Measurements from ENCODE around the gene UNC5A. TPM values are rescaled to one million over a fixed set of nuclear protein-coding genes. Genes with fewer than 3 reads are reported as not detected.

UNC5A gene
- polyA plus RNA-seq, 1 donor from 2014 or later, result not detected

- Mint-ChIP-seq H3K27me3 (peaks cover 59% of the 10 kb centered on the region), H3K36me3 (no peaks in the 10 kb centered on the region), H3K27ac (peak overlapping the region in 1 of 3 donors; percentile 9), H3K4me3 (peak overlapping the region; percentile 13 to 90 (median 76)), H3K4me1 (peaks cover 2 to 5% (median 4%) of the 10 kb centered on the region in 3 donors), H3K9me3 (peaks cover 0 to 2% (median 0%) of the 10 kb centered on the region in 3 donors)
Observed at GRCh38 chr5:176817841-176818377, 7.5 kb downstream of the UNC5A start.

GRCh38 chr5:176818391-176819098 lies 8.2 kb downstream of the UNC5A start:
- H3K36me3 Mint-ChIP-seq, result no peaks in the 10 kb centered on the region
- H3K9me3 Mint-ChIP-seq, result peaks cover 0 to 2% (median 0%) of the 10 kb centered on the region in 3 donors
- H3K4me1 Mint-ChIP-seq, result peaks cover 2 to 5% (median 4%) of the 10 kb centered on the region in 3 donors
- H3K4me3 Mint-ChIP-seq, result peak overlapping the region; percentile 13 to 90 (median 76)
- peak overlapping the region in 1 of 3 donors; percentile 9 for H3K27ac Mint-ChIP-seq
- peaks cover 56% of the 10 kb centered on the region for H3K27me3 Mint-ChIP-seq

GRCh38 chr5:176819476-176819875 lies 9.1 kb downstream of the UNC5A start:
- Mint-ChIP-seq H3K9me3 (peaks cover 0 to 2% (median 0%) of the 10 kb centered on the region in 3 donors), H3K27ac (no peak overlapping the region), H3K4me1 (peaks cover 2 to 5% (median 4%) of the 10 kb centered on the region in 3 donors), H3K27me3 (peaks cover 56% of the 10 kb centered on the region), H3K4me3 (no peak overlapping the region), H3K36me3 (no peaks in the 10 kb centered on the region)

- Mint-ChIP-seq H3K27ac (peak overlapping the region in 1 of 3 donors; percentile 36), H3K9me3 (peaks cover 0 to 2% (median 0%) of the 10 kb centered on the region in 3 donors), H3K27me3 (peaks cover 49% of the 10 kb centered on the region), H3K4me3 (no peak overlapping the region), H3K4me1 (peaks cover 2 to 5% (median 4%) of the 10 kb centered on the region in 3 donors), H3K36me3 (no peaks in the 10 kb centered on the region)
Observed at GRCh38 chr5:176820937-176821336, 10.6 kb downstream of the UNC5A start.

- Mint-ChIP-seq H3K27ac (no peak overlapping the region), H3K36me3 (no peaks in the 10 kb centered on the region), H3K4me3 (no peak overlapping the region), H3K9me3 (peaks cover 0 to 2% (median 0%) of the 10 kb centered on the region in 3 donors), H3K4me1 (peaks cover 2 to 5% (median 4%) of the 10 kb centered on the region in 3 donors), H3K27me3 (peaks cover 46% of the 10 kb centered on the region)
Observed at GRCh38 chr5:176821441-176821840, 11.1 kb downstream of the UNC5A start.

GRCh38 chr5:176822041-176822792 lies 11.9 kb downstream of the UNC5A start:
- no peak overlapping the region for H3K27ac Mint-ChIP-seq
- no peaks in the 10 kb centered on the region for H3K36me3 Mint-ChIP-seq
- peaks cover 0 to 2% (median 0%) of the 10 kb centered on the region in 3 donors for H3K9me3 Mint-ChIP-seq
- H3K4me3 Mint-ChIP-seq, result peak overlapping the region in 1 of 4 donors; percentile 87
- H3K27me3 Mint-ChIP-seq, result peaks cover 40% of the 10 kb centered on the region
- peaks cover 2 to 5% (median 4%) of the 10 kb centered on the region in 3 donors for H3K4me1 Mint-ChIP-seq

- Mint-ChIP-seq H3K36me3 (peaks cover 2% of the 10 kb centered on the region), H3K4me3 (peak overlapping the region in 1 of 4 donors; percentile 87), H3K4me1 (peaks cover 2 to 5% (median 4%) of the 10 kb centered on the region in 3 donors), H3K9me3 (peaks cover 0 to 2% (median 0%) of the 10 kb centered on the region in 3 donors), H3K27ac (no peak overlapping the region), H3K27me3 (peaks cover 40% of the 10 kb centered on the region)
Observed at GRCh38 chr5:176822793-176823481, 12.6 kb downstream of the UNC5A start.

GRCh38 chr5:176823869-176824412 lies 13.6 kb downstream of the UNC5A start:
- H3K27ac Mint-ChIP-seq, result no peak overlapping the region
- no peak overlapping the region for H3K4me3 Mint-ChIP-seq
- H3K27me3 Mint-ChIP-seq, result peaks cover 35% of the 10 kb centered on the region
- H3K36me3 Mint-ChIP-seq, result peaks cover 2% of the 10 kb centered on the region
- no peaks in the 10 kb centered on the region for H3K4me1 Mint-ChIP-seq
- peaks cover 0 to 2% (median 0%) of the 10 kb centered on the region in 3 donors for H3K9me3 Mint-ChIP-seq

- peaks cover 28% of the 10 kb centered on the region for H3K27me3 Mint-ChIP-seq
Observed at GRCh38 chr5:176824604-176825003, 14.2 kb downstream of the UNC5A start.

GRCh38 chr5:176825234-176825633 lies 14.9 kb downstream of the UNC5A start:
- Mint-ChIP-seq H3K4me1 (no peaks in the 10 kb centered on the region), H3K27ac (peak overlapping the region in 1 of 3 donors; percentile 47), H3K9me3 (peaks cover 0 to 2% (median 0%) of the 10 kb centered on the region in 3 donors), H3K27me3 (peaks cover 26% of the 10 kb centered on the region), H3K4me3 (no peak overlapping the region), H3K36me3 (peaks cover 2% of the 10 kb centered on the region)

More at GRCh38 chr5:176824604-176825003, 14.2 kb downstream of the UNC5A start:
- Mint-ChIP-seq H3K4me3 (no peak overlapping the region), H3K27ac (no peak overlapping the region), H3K9me3 (peaks cover 0 to 2% (median 0%) of the 10 kb centered on the region in 3 donors), H3K4me1 (no peaks in the 10 kb centered on the region), H3K36me3 (peaks cover 2% of the 10 kb centered on the region)

- Mint-ChIP-seq H3K27ac (peak overlapping the region in 1 of 3 donors; percentile 47), H3K9me3 (peaks cover 0 to 2% (median 0%) of the 10 kb centered on the region in 3 donors), H3K27me3 (peaks cover 21% of the 10 kb centered on the region), H3K36me3 (peaks cover 2% of the 10 kb centered on the region), H3K4me3 (no peak overlapping the region), H3K4me1 (no peaks in the 10 kb centered on the region)
Observed at GRCh38 chr5:176825957-176826356, 15.6 kb downstream of the UNC5A start.

GRCh38 chr5:176827736-176828414 lies 17.5 kb downstream of the UNC5A start:
- Mint-ChIP-seq H3K4me1 (peaks cover 0 to 1% (median 0%) of the 10 kb centered on the region in 3 donors), H3K36me3 (peaks cover 2% of the 10 kb centered on the region), H3K27ac (no peak overlapping the region), H3K27me3 (peaks cover 11% of the 10 kb centered on the region), H3K9me3 (peaks cover 0 to 2% (median 0%) of the 10 kb centered on the region in 3 donors), H3K4me3 (no peak overlapping the region)

- Mint-ChIP-seq H3K4me1 (peaks cover 0 to 1% (median 0%) of the 10 kb centered on the region in 3 donors), H3K27me3 (peaks cover 16% of the 10 kb centered on the region), H3K9me3 (peaks cover 0 to 2% (median 0%) of the 10 kb centered on the region in 3 donors), H3K36me3 (peaks cover 2% of the 10 kb centered on the region), H3K27ac (no peak overlapping the region), H3K4me3 (no peak overlapping the region)
Observed at GRCh38 chr5:176829320-176829719, 19.0 kb downstream of the UNC5A start.
